Thyroid gland (tissue), 4 donors: Measurements from ENCODE around the gene TFCP2L1.

Source experiments
- POLR2A ChIP-seq, 2 donors: fragments of 450-650 bp; IDR thresholded peaks; one replicate each; pipeline ENCODE4 v1.6.1; 2017; ENCODE audit warnings: antibody characterized with exemption in 2 of 2, mild to moderate bottlenecking in 2 of 2, moderate library complexity in 1 of 2
- TF ChIP-seq, protein P1 (sequence below), 6 experiments: fragments of 200-600 bp in 3 of 6; fragments of 450-650 bp in 3 of 6; sonication (generic) in 3 of 6; IDR thresholded peaks; one replicate each; pipeline ENCODE4 v1.5.1; 2016 to 2019; ENCODE audit warnings: antibody characterized with exemption in 6 of 6, mild to moderate bottlenecking in 2 of 6, inconsistent platforms in 1 of 6, moderate library complexity in 1 of 6

DNA sequence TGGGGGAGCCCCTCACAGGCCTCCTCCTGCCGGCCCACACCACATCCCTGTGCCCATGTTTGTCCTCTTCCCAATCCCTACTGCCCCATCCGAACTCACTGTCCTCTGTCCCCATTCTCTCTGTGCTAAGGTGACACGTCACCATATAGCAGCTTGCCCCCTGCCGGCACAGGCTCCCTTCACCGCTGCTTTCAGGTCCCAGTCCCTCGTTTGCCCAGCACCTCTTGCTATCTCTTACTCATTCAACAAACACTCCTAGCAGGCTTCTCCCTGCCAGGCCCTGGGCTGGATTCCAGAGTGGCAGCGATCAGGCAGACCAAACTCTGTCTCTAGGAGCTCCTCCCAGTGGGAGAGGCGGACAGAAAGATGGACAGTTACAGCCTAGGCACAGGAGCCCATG is 74.3 kb downstream of the TFCP2L1 start:
- no peak for TF ChIP-seq POLR2A (IDR thresholded peaks at IDR 0.05)
- TF ChIP-seq, protein P1, sequence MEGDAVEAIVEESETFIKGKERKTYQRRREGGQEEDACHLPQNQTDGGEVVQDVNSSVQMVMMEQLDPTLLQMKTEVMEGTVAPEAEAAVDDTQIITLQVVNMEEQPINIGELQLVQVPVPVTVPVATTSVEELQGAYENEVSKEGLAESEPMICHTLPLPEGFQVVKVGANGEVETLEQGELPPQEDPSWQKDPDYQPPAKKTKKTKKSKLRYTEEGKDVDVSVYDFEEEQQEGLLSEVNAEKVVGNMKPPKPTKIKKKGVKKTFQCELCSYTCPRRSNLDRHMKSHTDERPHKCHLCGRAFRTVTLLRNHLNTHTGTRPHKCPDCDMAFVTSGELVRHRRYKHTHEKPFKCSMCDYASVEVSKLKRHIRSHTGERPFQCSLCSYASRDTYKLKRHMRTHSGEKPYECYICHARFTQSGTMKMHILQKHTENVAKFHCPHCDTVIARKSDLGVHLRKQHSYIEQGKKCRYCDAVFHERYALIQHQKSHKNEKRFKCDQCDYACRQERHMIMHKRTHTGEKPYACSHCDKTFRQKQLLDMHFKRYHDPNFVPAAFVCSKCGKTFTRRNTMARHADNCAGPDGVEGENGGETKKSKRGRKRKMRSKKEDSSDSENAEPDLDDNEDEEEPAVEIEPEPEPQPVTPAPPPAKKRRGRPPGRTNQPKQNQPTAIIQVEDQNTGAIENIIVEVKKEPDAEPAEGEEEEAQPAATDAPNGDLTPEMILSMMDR (IDR thresholded peaks at IDR 0.05): no peak
